Measurements from ENCODE around the gene RAET1G.
"Not testable (repeated sequence)": the region's sequence is repeated elsewhere in the genome, so short reads cannot be mapped to it uniquely, and the experiment has no call there.

The RAET1G gene

DNA sequence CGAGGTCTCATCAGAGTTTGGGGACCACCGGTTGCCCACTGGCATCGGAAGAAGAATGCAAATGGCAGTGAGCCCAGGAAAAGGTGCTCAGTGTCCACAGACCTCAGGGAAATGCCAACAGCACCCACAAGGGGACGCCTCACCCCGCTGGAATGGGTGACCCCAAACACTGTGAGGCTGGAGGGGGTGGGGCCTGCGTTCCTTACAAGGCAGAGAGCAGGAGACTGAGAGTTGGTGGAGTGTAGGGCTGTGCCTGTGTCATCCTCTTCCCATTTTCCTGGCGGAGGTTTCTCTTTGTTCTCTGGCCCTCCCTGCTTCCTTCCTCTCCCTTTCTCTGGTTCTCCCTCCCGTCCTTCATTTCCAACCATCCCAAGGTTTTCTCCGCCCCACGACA lies 31.0 kb upstream of the RAET1G start:
- DNase-seq, result not testable (repeated sequence)

DNA sequence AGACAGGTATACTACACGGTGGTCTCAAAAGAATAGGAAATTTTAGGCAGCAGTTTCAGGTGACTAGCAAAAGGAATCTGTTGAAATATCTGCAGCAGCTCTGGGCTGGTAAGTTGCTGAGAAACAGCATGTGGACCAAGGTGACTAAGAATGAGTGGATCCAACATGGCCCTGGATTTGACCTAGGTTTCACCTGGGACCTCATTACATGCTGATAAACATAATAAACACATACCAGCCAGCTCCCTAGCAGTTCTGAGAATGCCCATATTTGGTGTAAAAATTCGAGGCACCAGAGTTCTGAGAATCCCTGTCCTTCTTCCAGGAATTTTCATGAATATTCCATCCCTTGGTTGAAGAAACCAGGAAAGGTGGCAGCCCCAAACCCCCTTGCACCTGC lies 30.5 kb upstream of the RAET1G start:
- not testable (repeated sequence) for DNase-seq

DNA sequence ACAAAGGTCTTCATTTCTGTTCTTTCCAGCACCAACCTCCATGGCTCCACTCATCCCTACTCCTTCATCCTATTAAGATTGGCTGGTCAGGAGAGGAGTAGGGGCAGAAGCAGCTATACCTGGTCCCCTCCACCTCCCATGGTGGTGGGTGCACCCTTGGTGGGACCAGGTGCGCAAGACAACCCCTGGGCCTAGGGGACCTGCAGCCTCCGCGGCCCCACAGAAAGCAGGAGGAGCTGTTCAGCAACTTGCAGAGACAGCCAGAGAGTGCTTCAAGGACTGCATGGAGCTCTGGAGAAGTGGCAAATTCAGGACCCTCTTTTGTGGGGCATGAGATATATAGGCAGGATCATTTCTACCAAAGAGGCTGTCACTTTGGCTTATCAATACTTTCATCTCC lies 28.7 kb upstream of the RAET1G start:
- DNase-seq, result no peak

DNA sequence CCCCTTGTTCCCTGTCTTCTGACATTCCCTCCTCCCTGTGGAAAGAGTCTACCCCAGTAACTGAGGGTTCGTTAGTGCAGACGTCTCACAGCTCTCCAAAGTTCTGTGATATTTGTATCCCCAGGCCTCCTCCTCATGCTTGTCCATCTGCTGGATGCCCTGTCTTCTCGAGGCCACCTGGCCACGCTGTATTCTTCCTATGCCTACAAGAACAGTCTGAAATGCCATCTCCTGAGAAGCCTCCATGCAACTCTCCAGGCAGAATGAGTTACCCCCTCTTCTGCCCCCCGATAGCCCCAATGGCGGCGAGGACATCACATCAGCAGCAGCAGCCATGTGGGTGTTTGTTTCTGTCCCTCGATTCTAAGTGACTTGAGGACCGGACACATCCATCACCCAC lies 28.2 kb upstream of the RAET1G start:
- no peak for DNase-seq

DNA sequence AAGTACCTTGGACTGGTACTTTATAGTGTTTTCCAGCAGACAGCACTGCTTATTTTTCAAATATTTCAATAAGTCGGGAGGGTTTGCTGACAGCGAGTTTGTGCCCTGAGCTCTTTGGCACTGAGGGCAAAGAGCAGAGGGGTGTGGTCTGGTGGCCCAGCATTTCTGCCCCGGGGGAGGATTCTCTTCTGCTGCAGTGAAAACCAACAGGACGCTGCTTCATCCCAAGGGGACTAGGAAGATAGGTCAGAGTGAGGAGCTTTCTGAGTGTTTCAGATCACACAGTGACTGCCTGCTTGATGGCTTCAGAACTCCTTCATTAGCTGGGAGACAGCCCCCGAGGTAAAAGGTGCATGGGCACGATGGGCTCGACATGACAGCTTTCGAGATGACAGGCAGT lies 27.5 kb upstream of the RAET1G start:
- no peak for DNase-seq

DNA sequence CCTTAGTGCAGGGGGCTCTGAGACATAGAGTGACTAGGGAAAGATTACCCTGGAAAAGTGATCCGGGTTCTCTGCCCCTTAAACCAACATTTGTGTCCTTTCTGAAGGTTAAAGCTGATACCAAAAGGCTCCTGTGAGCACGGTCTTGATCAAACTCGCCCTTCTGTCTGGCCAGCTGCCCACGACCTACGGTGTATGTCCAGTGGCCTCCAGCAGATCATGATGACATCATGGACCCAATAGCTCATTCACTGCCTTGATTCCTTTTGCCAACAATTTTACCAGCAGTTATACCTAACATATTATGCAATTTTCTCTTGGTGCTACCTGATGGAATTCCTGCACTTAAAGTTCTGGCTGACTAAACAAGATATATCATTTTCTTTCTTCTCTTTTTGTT lies 25.7 kb upstream of the RAET1G start:
- no peak for DNase-seq

DNA sequence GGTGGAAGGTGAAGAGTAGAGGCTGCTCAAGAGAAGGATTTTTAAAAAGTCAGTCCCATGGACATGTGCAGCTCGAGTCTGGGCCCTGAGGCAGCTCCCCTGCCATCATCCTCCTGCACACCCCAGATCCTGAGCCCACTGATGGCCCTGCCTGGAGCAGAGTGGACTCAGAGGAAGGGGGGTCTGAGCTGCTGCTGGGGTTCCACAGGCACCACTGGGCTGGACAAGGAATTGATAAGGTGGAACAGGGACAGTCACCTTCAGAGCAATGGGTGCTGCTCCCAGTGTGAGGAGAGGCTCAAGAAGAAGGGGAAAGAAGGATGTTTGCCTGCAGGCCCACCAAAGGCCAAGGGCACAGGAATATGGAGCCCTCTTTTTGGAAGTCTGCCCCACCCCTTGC lies 25.1 kb upstream of the RAET1G start:
- DNase-seq, result no peak

DNA sequence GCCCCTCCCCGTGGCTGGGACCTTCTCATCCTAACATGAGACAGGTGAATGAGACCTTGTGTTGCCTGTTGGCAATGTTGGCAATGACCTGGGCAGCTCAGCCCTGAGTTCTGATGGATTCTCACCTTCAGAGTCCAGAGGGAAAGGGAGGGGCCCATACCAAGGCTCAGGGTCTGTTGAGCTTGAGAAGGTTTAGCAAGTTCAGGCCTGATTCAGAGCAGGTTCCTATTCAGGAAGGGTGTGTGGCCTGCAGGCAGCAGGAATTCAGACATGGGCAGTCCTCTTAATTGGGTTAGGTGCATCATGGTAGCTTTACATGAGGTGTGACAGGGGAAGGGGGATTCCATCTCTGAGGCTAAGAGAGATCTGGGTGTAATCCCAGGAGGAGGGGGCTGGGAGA lies 24.6 kb upstream of the RAET1G start:
- not testable (repeated sequence) for DNase-seq

DNA sequence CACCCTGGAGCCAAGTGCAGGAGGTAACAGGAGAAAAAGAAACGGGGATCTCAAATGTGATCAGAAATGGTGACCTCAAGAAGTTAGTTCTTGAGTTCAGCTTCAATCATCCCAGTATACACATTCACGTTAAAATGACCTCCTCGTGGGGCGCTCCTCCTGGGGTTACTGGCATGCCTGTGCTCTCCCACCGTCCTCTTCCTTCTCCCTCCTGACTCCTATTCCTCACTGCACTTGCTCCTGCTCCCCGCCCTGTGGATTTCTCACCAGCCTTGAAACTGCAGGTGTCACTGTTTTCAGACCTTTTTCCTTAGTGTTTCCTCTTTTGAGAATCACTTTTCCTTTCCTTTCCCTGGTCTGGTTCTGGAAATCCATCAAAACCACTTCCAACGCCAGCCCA lies 23.7 kb upstream of the RAET1G start:
- not testable (repeated sequence) for DNase-seq

DNA sequence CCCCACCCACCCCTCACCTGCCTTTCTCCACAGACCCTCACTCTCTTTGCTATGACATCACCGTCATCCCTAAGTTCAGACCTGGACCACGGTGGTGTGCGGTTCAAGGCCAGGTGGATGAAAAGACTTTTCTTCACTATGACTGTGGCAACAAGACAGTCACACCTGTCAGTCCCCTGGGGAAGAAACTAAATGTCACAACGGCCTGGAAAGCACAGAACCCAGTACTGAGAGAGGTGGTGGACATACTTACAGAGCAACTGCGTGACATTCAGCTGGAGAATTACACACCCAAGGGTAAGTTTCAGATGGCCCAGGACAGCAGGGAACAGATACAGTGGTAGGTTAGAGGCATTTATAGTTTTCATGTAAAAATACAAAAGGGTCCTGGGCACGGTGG lies 22.4 kb upstream of the RAET1G start:
- DNase-seq, result not testable (repeated sequence)

DNA sequence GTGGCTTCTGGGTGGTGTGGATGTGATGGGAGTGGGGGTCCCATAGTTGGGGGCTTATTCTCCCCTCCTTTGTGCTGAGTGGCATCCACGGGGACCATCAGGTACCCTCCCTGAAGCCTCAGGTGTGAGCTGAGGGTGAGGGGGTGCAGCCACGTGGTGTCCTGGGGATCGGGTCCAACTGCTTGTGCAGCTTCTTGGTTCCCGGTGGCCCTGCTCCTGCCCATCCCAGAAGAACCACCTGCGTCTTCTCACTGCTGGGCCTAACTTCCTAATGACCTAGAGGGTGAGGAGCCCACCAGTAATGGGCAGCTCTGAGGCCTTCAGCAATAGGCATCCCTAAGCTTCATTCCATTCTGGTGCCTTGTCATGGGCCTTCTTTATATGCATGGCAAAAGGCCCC lies 20.4 kb upstream of the RAET1G start:
- DNase-seq, result not testable (repeated sequence)

DNA sequence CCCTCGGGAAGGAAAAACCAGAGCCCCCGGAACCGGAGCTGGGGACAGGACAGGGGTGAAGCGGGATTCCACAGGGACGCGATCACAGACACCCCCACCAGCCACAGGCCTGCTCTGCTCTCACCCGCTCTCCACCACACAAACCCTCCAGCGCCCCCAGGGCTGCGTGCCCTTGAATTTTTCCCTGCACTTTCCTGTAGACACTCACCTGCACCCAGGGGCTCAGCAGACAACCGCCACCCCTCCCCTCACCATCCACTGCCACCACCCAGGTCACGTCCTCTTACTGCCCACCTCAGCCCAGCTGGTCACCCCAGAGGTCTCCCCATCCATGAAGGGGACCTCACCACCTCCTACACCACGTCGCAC lies 19.5 kb upstream of the RAET1G start:
- DNase-seq, result no peak

DNA sequence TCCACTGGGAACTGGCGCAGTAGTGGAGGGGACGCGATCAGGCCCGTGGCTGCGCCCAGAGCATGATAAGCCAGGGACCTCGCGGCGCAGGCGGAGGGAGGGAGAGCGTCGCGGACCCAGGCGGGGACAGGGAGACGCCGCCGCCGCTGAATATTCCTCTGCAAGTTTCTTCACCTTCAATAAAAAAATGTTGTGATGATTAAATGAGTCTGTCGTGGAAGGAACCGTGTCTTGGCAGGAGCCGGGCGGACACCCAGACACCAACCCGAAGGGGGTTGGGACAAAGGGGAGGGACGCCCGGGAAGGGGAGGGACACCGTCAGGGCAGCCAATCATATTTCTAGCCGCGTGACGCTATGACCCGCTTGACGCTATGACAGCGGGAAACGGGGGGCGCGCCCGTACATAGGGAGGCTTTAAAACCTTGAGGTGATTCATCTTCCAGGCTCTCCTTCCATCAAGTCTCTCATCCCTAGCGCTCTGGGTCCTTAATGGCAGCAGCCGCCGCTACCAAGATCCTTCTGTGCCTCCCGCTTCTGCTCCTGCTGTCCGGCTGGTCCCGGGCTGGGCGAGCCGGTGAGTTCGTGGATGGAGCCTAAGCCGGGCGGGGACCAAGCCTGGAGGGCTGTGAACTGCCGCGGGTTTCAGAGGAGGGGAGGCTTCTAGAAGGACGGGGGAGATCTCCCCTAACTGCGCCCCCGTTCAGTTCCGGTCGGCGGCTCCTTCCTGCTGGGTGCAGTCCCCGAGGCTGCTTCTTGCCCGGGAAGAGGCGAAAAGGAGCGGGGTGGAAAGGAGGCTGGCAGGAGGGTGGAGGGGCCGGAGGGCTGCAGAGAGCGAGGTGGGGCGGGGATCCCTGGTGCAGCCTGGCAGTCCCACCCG lies 18.9 kb upstream of the RAET1G start, which contains the start of gene ULBP2:
ULBP2 (plus strand) TSS at position 432 of the 878 bp plus-strand sequence; CDS start at position 491, 59 bp downstream.
- DNase-seq, result peak; percentile 63

DNA sequence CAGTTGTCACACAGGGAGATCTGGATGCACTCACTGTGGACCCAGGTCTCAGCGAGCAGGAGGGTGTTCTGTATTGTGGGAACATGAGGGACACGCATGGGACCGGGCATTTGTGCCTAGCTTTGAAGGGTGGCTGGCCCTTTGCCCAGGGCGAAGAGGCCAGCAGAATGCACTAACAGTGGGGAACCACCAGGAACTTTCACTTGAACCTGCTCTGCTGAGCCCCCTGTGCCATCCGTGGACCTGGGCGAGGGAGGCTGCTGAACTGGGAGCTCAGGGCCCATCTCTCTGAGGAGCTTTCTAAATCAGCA lies 17.7 kb upstream of the RAET1G start:
- DNase-seq, result no peak

DNA sequence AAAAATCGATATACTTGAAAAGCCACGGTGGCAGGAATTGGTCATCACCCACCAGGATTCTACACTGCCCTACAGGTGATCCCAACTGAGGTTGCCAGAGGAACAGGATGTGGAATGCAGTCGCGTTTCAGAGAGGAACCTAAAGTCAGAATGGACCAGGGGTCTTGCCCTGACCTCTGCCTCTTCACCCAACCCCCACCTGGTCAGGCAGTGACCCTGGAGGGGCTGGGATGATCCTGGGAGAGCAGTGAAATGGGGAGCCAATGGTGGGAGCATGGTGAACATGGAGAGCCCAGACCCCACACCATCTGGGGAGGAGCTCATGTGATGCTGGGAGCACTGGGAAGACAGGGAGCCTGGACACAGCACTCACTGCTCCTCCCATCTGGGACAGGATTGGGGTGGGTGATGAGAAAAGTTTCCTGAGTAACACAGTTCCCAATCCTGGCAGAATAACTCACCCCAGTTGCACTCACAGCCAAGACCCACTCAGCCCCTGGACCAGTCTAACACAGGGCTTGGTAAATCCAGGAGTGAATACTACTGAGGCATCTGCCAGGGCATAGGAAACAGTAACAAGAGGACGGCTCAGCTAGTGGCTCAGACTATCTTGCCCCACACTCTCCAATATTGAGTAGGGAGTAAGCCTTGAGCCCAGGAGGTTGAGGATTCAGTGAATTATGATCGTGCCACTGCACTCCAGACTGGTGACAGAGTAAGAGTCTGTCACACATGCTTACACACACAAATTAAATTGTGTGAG lies 17.2 kb upstream of the RAET1G start:
- DNase-seq, result no peak

DNA sequence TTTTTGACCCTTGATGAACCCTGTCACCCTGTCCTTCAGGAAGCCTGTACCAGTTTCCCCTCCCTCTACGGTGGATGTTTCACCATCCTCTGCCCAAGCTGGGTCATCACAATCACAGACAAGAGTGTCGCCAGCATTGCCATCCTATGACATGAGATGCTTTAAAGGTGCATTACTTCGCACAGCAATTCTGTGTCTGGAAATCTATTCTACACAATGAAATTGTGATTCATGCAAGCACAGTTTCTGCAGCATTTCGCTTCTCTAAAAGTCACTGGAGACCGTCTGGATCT lies 16.4 kb upstream of the RAET1G start:
- DNase-seq, result no peak

DNA sequence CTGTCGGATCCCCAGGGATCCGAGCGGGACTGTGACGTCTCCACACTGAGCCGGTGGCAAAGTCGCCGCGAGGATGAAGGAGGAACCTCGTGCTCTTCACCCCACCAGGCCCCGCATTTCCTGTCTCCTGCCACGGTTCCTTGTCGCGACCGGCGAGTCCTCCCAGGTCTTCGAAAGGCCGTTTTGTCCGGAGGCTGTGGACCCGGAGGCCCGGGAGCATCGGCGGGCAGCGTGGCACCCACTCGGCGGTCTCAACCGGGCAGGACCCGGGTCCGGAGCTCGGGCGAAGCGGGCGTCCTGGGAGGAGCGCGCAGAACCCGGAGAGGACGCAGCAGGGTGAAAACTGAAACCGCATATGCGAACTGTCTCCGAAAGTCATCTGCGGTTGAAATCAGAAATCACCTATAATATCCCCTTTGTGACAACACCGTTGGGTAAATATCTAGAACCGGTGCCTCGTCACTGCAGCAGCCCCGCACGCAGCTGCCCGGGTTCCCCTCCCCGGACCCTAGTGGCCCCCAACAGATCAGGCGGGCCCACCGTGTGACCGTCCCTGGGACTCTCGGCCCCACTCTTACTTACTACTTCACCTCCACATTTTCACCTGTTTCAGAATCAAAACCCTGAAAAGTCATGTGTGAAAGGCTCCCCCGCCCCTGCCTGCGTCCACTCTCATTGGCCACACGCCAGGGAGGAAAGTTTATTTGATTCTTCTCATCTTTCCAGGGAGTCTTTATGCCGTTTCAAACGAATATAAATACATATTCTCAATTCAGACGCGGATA lies 15.8 kb upstream of the RAET1G start:
- DNase-seq, result no peak

DNA sequence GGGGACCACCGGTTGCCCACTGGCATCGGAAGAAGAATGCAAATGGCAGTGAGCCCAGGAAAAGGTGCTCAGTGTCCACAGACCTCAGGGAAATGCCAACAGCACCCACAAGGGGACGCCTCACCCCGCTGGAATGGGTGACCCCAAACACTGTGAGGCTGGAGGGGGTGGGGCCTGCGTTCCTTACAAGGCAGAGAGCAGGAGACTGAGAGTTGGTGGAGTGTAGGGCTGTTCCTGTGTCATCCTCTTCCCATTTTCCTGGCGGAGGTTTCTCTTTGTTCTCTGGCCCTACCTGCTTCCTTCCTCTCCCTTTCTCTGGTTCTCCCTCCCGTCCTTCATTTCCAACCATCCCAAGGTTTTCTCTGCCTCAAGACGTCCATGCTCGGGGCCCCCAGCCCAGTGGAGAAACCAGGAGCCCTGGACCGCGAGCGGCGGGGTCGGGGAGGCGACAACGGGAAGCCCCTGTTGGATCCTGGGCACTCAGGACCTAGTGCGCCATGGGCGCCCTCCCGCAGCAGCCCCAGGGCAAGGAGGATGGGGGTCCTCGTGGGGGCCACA lies 15.2 kb upstream of the RAET1G start:
- DNase-seq, result not testable (repeated sequence)

DNA sequence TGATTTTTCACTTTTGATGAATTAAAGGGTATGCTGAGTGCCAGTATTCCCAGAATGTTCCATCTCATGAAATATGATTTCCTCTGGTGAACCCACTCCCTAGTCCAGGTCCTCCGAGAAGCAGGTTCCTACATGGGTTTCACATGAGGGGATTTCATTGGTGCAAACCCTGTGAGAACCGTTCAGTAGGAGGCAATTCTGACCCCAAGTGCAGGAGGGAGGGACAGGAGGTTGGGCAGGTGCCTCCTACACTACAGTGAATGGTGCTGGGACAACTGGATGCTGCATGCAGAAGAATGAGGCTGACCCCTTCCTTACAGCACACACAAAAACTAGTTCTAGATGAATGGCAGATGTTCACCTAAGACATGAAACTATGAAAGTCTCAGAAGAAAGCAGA lies 13.8 kb upstream of the RAET1G start:
- no peak for DNase-seq

DNA sequence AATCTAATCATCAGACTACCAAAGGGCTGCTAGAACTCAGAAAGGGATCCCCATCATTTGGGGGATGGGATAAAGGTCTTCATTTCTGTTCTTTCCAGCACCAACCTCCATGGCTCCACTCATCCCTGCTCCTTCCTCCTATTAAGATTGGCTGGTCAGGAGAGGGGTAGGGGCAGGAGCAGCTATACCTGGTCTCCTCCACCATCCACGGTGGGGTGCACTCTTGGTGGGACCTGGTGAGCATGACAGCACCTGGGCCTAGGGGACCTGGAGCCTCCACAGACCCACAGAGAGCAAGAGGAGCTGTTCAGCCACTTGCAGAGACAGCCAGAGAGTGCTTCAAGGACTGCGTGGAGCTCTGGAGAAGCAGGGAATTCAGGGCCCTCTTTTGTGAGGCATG lies 12.7 kb upstream of the RAET1G start:
- no peak for DNase-seq

DNA sequence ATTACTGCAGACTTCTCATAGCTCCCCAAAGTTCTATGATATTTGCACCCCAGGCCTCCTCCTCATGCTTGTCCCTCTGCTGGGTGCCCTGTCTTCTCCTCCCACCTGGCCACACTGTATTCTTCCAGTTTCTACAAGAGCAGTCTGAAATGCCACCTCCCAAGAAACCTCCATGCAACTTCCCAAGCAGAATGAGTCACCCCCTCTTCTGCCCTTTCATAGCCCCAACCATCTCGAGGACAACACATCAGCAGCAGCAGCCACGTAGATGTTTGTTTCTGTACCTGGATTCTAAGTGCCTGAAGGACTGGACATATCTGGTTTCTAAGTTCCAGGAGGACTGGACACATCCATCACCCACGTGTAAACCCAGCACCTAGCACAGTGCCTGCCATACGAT lies 12.3 kb upstream of the RAET1G start:
- DNase-seq, result no peak

DNA sequence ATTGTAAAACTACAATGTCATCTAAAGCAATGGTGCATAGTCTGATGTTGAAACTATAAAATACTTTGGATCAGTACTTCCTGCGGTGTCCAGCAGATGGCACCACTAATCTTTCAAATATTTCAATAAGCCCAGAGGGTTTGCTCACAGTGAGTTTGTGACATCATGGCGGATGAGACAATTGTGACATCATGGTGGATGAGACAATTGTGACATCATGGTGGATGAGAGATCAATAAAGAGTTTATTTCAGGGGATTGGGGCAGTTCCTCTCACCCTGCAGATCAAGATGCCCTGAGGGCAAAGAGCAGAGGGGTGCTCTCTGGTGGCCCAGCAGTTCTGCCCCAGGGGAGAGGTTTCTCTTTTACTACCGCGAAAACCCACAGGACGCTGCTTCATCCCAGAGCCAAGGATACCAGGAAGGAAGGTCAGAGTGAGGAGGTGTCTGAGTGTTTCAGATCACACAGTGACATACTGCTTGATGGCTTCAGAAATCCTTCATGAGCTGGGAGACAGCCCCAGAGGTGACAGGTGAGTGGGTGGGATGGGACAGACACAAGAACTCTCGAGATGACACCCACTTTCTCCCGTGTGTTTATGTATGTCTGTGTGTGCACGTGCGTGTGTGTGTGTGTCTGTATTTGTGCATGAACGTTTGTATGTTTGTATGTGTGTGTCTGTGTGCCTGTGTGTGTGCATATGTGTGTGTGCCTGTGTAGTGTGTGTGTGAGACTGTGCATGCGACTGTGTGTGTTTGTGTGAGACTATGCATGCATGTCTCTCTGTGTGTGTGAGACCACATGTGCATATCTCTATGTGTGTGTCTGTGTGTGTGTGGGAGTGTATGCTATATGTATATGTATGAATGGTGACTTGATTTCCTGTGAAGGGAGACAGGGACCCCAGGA lies 11.6 kb upstream of the RAET1G start:
- no peak for DNase-seq

Measured in NCI-H1436 treated with DMSO at 0.1 percent for 48 hours (cell line).